Right lobe of liver (tissue), 4 donors: ENCODE measurements around the gene HABP4.

ENCODE experiments used
- CTCF ChIP-seq, 4 donors: fragments of 200-600 bp in 3 of 4; fragments of 450-650 bp in 1 of 4; IDR thresholded peaks; one replicate each; pipeline versions ENCODE4 v1.5.1 to v1.8.0; 2016 to 2022; ENCODE audit warnings: antibody characterized with exemption in 4 of 4, mild to moderate bottlenecking in 2 of 4
- POLR2A ChIP-seq: fragments of 450-650 bp; IDR thresholded peaks from one replicate; pipeline ENCODE4 v1.6.1; 2017; ENCODE audit warnings: antibody characterized with exemption, mild to moderate bottlenecking
- donor health status: DM: no; HTN: no; CAD: no.
- donor health status: DM: no; HTN: no; CAD: no.
- donor health status: DM: no; HTN: yes; CAD: no.

- TF ChIP-seq CTCF (IDR thresholded peaks at IDR 0.05), result no peak
- no peak for TF ChIP-seq POLR2A
These were observed 37.6 kb upstream of the HABP4 start for GRCh38 chr9:96412174-96412913.
